ENCODE measurements around the gene SPTB.

GRCh38 chr14:64774272-64774671 is 105.4 kb downstream of the SPTB start:
- TF ChIP-seq CTCF (IDR thresholded peaks at IDR 0.05): no peak
- TF ChIP-seq, protein P1, sequence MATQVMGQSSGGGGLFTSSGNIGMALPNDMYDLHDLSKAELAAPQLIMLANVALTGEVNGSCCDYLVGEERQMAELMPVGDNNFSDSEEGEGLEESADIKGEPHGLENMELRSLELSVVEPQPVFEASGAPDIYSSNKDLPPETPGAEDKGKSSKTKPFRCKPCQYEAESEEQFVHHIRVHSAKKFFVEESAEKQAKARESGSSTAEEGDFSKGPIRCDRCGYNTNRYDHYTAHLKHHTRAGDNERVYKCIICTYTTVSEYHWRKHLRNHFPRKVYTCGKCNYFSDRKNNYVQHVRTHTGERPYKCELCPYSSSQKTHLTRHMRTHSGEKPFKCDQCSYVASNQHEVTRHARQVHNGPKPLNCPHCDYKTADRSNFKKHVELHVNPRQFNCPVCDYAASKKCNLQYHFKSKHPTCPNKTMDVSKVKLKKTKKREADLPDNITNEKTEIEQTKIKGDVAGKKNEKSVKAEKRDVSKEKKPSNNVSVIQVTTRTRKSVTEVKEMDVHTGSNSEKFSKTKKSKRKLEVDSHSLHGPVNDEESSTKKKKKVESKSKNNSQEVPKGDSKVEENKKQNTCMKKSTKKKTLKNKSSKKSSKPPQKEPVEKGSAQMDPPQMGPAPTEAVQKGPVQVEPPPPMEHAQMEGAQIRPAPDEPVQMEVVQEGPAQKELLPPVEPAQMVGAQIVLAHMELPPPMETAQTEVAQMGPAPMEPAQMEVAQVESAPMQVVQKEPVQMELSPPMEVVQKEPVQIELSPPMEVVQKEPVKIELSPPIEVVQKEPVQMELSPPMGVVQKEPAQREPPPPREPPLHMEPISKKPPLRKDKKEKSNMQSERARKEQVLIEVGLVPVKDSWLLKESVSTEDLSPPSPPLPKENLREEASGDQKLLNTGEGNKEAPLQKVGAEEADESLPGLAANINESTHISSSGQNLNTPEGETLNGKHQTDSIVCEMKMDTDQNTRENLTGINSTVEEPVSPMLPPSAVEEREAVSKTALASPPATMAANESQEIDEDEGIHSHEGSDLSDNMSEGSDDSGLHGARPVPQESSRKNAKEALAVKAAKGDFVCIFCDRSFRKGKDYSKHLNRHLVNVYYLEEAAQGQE (IDR thresholded peaks at IDR 0.05; ENCODE audit: insufficient read depth in 1 of 2, low read depth in 2 of 2, low read length in 1 of 2): no peak
